NK-92 treated with Interleukin-12 subunit alpha and Interleukin-12 subunit beta, amount 100 ng/mL, for 24 hours (cell line): Measurements from ENCODE around the gene PTPRQ.

Experiments used
- DNase-seq: peaks from one replicate; lab custom pipeline; 2025; lab: John Stamatoyannopoulos, UW

PTPRQ gene

GRCh38 chr12:80704420-80704819 is 260.4 kb downstream of the PTPRQ start:
- no peak for DNase-seq

DNA sequence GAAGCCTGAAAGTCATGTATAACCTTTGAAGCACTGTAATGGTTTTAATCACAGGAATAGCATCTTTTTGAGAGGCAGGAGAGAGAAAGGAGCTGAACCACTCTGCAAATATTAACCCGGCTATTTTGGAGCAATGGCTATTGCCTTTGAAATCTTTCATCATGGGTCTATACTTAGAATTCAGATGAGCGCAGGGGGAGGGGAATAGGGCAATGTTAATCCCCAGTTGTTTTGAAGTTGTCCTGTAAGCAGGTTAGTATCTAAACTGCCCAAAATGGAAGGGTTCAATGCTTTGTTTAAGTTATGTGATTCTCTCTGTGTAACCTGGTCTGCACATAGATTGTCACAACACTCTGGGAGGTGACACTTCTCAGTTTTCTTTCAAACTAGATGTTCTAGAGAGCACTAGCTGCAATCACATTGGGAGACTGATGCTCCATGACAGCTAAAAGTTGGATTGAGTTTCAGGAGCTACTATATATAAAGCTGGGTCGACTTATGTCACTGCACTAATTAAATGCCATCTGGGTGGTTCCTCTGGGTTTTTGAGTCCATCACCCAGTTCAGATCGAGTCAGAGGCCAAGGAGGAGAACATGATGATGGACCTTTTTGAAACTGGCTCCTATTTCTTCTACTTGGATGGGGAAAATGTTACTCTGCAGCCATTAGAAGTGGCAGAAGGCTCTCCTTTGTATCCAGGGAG is 263.2 kb downstream of the PTPRQ start, which contains the start of gene MYF6:
Gene MYF6 (plus strand): TSS at position 509 of the 704 bp plus-strand sequence. CDS start 86 bp downstream, at position 595.
- DNase-seq = no peak

GRCh38 chr12:80707830-80708258 is 263.8 kb downstream of the PTPRQ start:
- no peak for DNase-seq

DNA sequence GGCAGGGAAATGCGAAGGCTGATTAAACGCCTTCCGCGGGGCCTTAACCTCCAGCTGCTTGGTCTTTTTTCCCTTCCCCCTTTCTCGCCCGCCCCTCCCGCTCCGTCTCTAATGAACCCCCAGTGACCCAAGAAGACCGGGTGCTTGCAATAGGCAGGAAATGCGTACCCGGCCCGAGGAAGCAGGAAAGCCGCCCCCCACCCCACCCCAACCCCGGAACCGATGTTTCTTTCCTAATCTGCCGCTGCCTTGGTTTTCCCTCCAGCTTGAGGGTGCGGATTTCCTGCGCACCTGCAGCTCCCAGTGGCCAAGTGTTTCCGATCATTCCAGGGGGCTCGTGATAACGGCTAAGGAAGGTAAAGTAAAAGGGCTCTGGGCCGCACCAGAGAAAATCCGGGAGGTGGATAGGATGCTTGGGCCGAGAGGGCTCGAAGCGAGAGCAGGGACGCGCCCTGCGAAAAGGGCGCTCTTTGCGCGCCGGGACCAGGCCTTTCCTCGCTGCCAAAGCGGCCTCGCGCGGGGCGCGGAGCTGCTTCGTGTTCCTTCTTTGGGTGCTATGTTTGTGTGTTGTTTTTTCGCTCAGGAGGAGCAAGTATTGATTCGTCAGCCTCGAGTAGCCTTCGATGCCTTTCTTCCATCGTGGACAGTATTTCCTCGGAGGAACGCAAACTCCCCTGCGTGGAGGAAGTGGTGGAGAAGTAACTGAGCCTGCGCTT is 264.4 kb downstream of the PTPRQ start:
- no peak for DNase-seq

GRCh38 chr12:80708975-80709328 is 264.9 kb downstream of the PTPRQ start:
- DNase-seq = no peak

DNA sequence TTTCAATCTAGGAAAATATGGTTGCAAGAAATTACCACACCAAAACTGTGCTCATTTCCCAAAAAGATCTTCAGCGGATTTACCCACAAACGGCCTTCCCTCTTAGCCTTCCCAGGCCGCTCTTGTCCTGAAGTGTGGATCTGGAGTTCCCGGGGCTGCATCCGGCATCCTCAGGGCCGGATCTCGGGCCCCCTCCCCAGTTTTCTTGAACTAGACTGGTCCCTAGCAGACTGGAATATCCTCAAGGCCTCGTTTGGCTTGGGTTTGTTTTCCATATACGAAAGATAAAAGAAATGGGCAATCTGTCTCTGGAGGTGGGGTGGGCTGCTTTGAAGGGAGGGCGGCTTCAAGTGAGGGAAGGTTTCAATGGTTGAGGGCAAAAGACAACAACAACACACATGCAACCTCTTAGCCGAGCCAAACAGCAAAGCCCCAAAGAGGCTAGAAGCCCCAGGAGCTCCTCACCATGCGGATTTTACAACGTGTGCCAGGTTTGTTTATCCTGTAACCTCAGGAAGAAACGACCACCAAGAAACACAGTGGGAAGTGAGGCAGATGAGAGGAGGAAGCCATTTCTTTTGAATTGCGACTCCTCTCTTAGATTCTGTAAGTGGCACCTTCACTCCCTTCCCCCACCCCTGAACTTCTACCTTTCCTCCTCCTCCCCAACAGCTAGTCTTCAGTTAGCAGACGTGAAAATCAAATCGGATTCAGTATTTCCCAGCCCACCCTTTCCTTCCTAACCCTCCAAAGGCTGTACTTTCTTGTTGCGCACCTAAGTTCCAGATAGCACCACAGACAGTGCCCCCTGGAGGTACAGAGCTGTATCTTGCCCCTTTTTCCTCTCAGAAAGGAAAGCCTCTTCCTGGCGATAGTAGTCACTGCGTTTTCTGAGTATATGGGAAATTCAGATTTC is 266.0 kb downstream of the PTPRQ start:
- no peak for DNase-seq

DNA sequence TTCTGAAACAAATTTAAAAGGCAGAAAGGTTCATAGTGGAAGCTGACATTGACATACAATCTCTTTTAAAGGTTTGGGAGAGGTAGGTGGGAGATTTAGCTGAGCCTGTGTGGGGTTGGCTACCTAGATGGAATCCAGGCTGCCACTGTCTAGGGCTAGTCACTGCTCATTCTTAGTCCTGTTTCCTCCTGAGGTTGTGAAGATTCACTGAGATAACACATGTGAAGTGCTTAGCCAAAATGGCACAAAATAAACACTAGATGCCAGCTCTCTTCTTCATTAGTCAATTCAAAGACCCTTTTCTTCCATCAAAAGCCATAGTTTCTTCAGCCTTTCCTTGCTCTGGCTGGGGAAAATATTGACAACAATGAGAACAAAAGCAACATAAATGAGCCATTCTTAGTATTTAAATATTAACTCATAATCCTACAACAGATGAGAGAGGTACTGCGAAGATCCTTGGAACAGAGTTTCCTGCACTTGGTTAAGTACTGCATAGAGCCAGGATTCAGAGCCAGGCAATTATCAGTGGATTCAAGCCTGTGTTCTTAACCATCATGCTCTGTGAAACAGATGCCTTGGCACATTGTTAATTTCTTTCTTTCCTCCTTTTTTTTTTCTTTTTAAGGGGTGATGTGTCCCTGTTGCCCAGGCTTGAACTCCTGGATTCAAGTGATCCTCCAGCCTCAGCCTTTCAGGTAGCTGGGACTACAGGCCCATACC is 266.9 kb downstream of the PTPRQ start:
- no peak for DNase-seq

DNA sequence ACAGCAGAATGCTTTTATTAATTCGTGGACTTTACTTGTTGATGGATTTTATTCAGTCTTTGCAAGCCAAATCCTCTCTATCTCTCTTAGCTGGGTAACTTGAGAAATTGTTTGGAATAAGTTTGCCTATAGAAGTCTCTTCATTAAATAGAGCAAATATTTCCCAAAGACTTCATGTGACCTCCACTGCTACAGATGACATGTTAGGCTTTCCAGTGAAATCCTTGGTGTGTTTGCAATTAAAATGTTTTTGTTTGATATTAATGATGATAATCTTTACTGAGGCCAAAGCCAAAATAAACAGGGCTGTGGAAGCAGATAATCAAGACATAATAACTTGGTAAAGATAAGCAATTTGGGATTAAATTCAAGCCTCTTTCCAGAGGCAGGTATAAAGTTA is 267.8 kb downstream of the PTPRQ start:
- no peak for DNase-seq

- no peak for DNase-seq
These were observed 268.8 kb downstream of the PTPRQ start for GRCh38 chr12:80712866-80713265.

- no peak for DNase-seq
These were observed 269.4 kb downstream of the PTPRQ start for GRCh38 chr12:80713419-80713818.

DNA sequence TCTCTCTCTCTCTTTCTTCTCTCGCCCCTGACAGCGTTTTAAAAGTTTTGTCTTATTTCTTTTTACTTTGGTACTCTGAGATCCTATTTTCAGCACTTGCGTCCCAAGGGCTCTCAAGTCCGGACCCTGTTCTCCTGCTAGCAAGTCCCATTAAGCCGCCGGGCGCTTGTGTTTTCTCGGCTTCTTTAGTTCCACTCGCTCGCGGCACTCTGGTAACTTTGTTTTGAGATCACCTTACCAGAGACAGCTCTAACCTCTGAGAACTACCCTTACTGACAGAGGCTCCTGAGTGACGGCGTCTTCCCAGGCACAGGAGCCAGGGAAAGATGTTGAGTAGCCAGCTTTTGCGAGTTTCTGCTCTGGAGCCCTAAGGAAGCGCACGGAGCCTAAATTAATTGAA is 270.0 kb downstream of the PTPRQ start:
- no peak for DNase-seq

GRCh38 chr12:80714846-80715245 is 270.8 kb downstream of the PTPRQ start:
- DNase-seq = no peak

- no peak for DNase-seq
These were observed 271.7 kb downstream of the PTPRQ start for GRCh38 chr12:80715713-80716249.

- no peak for DNase-seq
These were observed 272.8 kb downstream of the PTPRQ start, which contains the start of gene MYF5 for GRCh38 chr12:80716696-80717469. MYF5 (plus strand) TSS chr12:80716912; CDS start chr12:80717064, 152 bp downstream.

DNA sequence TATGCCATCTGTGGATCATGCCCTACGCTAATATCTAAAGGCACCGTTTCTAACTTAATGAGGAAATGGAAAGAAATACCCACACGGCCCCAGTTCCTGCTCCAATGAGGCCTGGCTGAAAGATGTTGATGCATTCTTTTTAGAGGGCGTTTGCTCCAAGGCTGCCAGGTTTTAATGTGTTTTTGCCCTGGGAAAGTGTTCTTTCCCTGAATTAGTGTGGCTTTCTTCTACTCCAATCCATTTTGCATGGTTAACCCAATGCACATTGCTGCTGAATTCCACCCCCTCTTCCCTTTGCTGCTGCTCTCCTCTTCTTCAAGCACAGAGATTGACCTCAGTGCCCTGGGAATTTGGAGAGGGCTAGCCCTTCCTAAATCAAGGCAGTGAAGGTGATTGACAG is 273.8 kb downstream of the PTPRQ start:
- no peak for DNase-seq

- no peak for DNase-seq
These were observed 276.5 kb downstream of the PTPRQ start for GRCh38 chr12:80720516-80720915.

DNA sequence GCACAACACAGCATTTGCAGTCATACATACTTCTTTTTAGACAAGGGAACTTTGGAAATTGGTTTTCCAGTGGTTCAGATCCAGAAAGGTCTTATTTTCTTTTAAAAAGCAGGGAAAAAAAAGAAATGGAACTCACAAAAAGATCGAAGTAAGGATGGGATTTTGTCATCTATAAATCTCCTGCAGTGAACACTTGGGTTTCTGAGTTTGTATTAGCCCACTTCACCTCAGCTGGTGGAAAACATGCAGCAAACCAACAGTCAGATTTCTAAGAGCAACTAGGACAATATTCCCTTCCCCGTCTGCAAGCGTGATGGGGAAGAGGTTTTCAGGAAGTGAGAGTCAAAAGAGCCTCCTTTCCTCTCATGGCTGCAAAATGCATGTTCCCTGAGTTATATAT is 277.3 kb downstream of the PTPRQ start:
- DNase-seq = no peak
